Inflammatory macrophage (primary cell): Measurements from ENCODE around the gene MAGI2.
"Not testable (repeated sequence)": the region's sequence is repeated elsewhere in the genome, so short reads cannot be mapped to it uniquely, and the experiment has no call there.

Experiments
- DNase-seq, 2 donors: peaks; one replicate each; pipeline ENCODE4 v3.0.0-alpha.2; 2020 to 2022

MAGI2 gene

GRCh38 chr7:79142706-79143105, 310.8 kb downstream of the MAGI2 start:
- no peak for DNase-seq

- no peak for DNase-seq
Measured at GRCh38 chr7:79141252-79141651, 312.2 kb downstream of the MAGI2 start.

DNA sequence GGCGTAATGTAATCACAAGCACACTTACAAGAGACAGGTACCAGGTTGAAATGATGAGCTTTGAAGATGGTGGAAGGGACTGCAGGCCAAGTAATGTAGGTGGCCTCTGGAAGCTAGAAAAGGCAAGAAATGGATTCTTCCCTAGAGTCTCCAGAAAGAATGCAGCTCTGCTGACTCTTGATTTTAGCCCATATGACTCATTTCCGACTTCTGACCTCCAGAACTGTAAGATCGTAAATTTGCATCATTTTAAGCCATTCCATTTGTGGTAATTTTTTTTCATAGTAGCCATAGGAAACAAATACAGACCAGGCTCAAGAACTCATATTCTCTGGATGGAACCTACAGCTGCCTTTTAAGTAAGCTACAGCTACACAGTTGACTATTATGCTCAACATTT, 315.5 kb downstream of the MAGI2 start:
- no peak for DNase-seq

GRCh38 chr7:79132844-79133451, 320.5 kb downstream of the MAGI2 start:
- DNase-seq: no peak

DNA sequence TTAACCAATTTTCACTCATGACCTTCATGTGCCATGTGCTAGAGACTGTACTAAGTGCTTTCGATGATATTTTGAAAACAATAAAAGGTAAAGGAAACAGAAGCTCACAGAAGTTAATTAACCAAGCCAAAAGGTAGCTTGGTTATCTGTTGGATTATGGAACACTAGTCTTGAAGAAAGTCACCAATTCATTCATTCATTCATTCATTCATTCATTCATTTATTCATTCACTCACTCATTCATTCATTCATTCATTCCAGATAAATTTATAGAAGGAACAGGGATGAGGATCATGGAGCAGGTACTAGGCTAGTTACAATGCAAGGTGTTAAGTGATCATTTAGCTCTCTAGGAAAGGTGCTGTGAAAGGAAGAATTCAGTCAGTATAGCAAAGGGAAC, 322.8 kb downstream of the MAGI2 start:
- DNase-seq: no peak

- no peak for DNase-seq
Measured at GRCh38 chr7:79124331-79124730, 329.1 kb downstream of the MAGI2 start.

GRCh38 chr7:79118143-79118542, 335.3 kb downstream of the MAGI2 start:
- DNase-seq: no peak

- DNase-seq: no peak
Measured at GRCh38 chr7:79096361-79096805, 357.1 kb downstream of the MAGI2 start.

- no peak for DNase-seq
Measured at GRCh38 chr7:79093421-79093820, 360.0 kb downstream of the MAGI2 start.

- DNase-seq: no peak
Measured at GRCh38 chr7:79091661-79092060, 361.8 kb downstream of the MAGI2 start.

DNA sequence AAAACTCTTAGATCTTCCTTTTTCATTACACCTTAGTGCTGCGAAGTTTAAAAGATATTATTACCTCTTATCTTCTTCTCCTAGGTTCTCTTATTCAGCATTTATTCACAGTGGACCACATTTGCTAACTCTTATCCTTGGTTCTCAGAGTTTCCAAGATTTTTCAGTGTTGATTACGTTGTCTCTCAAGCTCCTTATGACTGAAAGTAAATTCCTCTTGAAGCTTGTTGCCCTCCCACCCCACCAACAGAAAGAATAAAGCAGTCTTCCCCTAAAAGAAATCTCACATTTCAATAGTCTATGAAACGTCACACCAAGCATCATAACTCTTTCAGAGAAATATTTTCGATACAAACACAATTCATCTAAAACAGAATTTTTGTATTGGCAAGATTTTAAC, 362.5 kb downstream of the MAGI2 start:
- DNase-seq: no peak

DNA sequence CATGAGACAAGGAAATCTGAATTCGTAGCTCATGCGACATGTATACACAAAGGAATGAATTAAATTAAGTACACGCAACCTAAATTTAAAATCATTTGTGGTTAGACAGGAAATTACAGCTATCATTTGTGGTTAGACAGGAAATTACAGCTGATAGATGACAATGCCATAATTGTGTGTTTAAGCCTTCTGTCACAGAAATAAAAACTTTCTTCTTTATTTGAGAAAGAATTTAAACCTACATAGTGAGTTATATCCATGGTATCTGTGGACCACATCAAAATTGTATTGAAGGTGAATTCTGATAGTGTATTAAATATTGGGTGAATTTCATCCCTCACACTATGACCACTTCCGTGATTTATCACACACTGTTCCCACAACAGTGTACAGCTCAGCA, 362.9 kb downstream of the MAGI2 start:
- DNase-seq: no peak

DNA sequence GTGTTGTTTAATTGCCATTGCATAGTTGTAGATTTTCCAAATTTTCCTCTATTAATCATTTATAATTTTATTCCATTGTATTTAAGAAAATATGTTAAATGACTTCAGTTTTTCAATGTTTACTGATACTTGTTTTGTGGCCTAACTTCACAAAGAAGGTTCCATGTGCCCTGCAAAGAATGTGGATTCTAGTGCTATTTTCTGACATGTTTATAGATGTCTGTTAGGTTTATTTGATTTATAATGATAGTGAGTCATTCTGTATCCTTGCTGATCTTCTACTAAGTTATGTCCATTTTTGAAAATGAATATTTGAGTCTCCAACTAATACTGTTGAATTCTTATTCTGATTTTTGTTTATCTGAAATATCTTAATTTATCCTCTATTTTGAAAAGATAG, 369.0 kb downstream of the MAGI2 start:
- no peak for DNase-seq

DNA sequence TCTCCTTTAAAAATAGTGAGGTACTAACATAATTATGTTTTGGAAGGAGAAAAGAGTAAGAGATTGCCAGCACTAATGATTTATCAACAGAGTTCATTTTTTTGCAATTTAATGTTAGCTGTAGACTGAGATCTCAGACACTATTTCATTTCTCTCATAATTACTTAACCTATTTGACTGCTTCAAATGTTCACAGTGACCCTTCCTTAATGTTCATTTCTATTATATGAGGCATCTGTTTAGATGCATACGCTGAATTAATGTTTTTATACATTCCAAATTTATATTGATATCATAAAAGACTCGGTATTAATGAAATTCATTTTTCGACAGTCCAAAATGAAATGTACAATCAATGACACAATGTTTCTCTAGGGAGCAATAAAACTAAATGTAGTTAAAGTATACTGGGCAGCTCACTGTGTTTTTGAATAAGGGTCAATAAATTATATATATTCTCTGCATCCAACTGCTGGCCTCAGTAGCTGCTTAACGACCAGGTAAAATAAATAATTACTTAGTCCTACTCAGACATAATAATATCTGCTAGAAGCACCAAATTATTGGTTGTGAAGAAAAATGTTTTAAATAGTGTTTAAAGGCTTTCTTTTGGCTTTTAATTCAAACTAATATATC, 373.4 kb downstream of the MAGI2 start:
- no peak for DNase-seq

- no peak for DNase-seq
Measured at GRCh38 chr7:79078273-79078672, 375.2 kb downstream of the MAGI2 start.

DNA sequence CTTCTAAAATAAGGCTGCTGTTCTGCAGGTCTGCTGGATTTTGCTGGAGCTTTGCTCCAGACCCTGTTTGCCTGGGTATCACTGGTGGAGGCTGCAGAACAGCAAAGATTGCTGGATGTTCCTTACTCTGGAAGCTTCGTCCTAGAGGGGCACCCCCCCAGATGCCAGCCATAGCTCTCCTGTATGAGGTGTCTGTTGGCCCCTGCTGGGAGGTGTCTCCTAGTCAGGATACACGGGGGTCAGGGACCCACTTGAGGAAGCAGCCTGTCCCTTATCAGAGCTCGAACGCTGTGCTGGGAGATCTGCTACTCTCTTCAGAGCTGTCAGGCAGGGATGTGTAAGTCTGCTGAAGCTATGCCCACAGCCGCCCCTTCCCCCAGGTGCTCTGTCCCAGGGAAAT, 382.3 kb downstream of the MAGI2 start:
- DNase-seq: not testable (repeated sequence)

DNA sequence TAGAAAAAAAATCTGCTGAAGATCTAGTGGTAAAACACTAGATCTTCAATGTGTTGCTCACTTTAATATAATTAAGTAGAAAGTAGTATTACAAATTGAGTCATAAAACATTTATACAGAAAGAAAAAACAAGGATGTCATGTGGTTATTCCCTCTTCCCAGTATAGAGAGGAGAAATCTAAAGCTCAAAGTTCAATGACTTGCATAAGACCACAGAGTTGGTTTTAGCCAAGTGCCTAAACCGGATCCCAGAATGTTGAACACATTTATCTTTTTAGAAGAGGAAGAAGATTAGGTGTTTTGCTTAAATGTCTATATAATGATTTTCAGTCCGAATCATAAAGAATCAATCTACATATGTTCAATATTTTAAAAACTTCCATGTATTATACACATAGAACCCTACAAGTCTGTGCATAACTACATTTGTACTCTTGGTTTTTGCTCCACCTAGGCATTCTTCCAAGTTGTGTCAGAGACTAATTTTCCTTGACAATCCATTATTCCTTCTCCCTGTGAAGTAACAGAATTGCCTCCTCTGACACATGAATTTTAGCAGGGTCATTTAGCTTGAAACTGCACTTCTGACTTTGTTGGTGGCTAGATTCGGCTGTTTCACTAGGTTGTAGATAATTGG, 389.2 kb downstream of the MAGI2 start:
- DNase-seq: no peak

DNA sequence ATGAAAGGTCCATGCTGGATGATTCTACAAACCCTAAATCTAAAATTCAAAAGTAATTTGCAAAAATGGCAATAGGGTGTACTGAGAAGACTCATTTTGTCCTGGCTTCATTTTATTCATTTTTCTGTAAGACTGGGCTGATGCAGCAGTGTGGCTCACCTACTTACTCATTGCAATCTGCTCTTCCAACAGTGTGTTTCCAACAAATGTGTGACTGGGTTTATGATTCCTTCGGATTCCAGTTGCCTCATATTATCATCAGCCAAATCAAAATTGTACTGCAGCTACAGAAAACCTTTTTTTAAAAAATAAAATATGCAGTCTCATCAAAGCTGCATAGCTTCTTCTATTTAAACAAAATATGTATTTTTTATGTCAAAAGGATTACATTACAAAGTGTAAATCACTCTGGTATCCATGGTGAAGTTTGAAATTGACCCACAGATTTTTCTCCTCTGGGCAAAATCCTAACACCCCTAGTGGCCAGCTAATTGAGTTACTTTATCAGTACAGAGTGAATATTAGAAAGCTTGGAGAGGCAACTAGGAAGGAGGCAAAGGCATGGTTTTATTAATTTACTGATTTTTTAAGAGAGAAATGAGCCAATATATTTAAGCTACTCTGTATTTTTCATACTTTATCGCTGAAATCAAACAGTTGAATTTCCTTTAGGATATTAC, 390.3 kb downstream of the MAGI2 start:
- DNase-seq: no peak

DNA sequence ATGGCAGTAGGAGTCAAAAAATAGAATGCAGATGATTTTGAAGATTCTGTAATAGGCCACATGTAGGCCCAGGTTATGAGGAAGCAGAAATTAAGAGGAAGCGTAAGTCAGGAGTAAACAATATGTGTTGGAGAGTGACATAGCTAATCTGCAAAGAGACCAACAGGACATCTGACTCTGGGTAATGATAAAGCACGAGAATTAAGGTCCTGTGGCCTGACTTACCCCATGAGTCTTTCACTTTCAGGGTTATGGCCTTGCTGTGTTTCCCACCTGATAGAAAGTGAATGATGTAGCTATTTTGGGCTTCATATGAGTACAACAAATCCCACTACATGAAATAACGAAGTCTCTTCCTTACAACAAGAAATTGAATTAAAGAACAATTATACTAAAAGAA, 393.0 kb downstream of the MAGI2 start:
- no peak for DNase-seq

GRCh38 chr7:79055722-79056415, 397.6 kb downstream of the MAGI2 start:
- DNase-seq: no peak

DNA sequence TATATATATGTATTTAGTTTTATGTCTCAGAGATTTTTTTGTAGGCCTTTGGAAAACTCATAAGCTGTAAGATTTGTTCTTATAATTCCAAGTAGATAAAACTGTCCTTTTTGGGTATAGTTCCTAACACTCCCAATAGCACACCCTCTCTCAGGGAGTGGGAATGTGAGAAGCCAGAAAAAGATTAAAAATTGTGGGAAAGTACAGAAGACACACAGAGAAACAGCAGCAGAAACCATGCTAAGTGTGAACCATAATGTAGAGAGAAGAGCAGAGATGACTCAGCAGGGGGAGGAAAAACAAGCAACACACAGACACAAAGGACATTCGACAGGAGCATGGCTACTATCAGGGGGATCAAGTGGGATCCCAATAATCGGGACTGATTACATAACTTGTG, 401.6 kb downstream of the MAGI2 start:
- no peak for DNase-seq

DNA sequence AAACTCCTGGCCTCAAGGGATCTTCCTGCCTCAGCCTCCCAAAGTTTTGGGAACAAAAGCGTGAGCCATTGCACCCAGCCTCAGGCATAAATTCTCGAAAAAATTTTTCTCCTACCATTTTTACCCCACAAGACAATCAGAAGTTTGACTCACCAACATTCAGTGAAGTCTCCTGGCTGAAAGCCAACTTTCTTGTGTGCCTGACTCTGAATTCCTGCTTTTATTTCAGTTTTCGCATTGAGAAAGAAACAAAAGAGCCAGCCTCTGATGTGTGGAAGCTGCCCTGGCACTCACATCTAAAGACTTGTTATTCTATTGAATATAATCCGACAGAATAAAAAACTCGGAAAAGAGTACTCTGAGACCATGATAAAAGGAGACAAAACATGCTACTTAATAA, 402.9 kb downstream of the MAGI2 start:
- DNase-seq: no peak

DNA sequence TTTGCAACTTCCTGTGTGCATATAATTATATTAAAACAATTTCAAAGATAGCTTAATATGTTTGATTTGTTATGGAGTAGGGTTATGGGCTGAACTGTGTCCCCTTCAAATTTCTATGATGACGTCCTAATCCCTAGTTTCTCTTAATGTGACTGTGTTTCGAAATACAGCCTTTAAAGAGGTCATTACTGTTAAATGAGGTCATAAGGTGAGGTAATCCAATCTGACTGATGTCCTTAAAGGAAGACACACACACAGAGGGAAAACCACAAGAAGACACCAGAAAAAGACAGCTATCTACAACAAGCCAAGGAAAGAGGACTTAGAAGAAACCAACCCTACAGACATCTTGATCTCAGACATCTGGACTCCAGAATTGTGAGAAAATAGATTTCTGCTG, 407.4 kb downstream of the MAGI2 start:
- no peak for DNase-seq
